K562 (cell line): ENCODE results near the gene AAK1. TPM values are rescaled to one million over a fixed set of nuclear protein-coding genes. Genes with fewer than 3 reads are reported as not detected.

Source experiments
- OTX1 ChIP-seq: fragments of 450-650 bp; formaldehyde crosslinking; IDR thresholded peaks from 2 replicates; pipeline ENCODE4 v1.4.0; 2022; ENCODE audit warnings: mild to moderate bottlenecking
- TARDBP ChIP-seq: fragments of 450-650 bp; IDR thresholded peaks from 2 replicates; pipeline ENCODE4 v1.6.1; 2016
- ZC3H8 ChIP-seq: fragments of 450-650 bp; IDR thresholded peaks from 2 replicates; pipeline ENCODE4 v1.6.1; 2017
- ZNF431 ChIP-seq: sonication (generic); formaldehyde crosslinking; IDR thresholded peaks from 2 replicates; pipeline ENCODE4 v1.8.0; 2022; ENCODE audit warnings: mild to moderate bottlenecking, missing genetic modification reagents
- polyA plus RNA-seq, 8 experiments: library from polyadenylated mRNA; depleted of rRNA in 4 of 8; stranded (reverse) in 5 of 8; unstranded in 3 of 8; fragments of >200 nt; fragmentation: Nextera tagmentation in 2 of 8; fragmentation: Illumina TruSeq in 1 of 8; extraction: Ambion mirVana in 2 of 8; extraction: Trizol in 1 of 8; gene quantifications; 2 replicates each; pipeline versions ENCODE4 v1.2.1 to v1.2.3, GENCODE V29; 2011 to 2014; ENCODE audit warnings: inconsistent platforms in 1 of 8, missing spikeins in 1 of 8
- total RNA-seq, 7 experiments: library from RNA; depleted of rRNA in 6 of 7; stranded (reverse); fragments of >200 nt in 6 of 7; fragmentation: Illumina TruSeq in 2 of 7; extraction: Trizol in 2 of 7; gene quantifications; 2 replicates each; pipeline versions ENCODE4 v1.2.1 to v1.2.3, GENCODE V29; 2011 to 2021; ENCODE audit warnings: low replicate concordance in 1 of 7
- TF ChIP-seq, protein P1 (sequence below): fragments of 250-450 bp; sonication (Bioruptor Pico); IDR thresholded peaks from 2 replicates; pipeline ENCODE4 v1.5.0; 2020; ENCODE audit warnings: mild to moderate bottlenecking
- TF ChIP-seq, protein P2 (sequence below): sonication (generic); formaldehyde crosslinking; IDR thresholded peaks from 2 replicates; pipeline ENCODE4 v1.8.0; 2023; ENCODE audit warnings: mild to moderate bottlenecking, missing genetic modification reagents

Gene AAK1
- total and polyA plus RNA-seq, 9 of the 15 experiments (the other 6 are each of a cell fraction or from before 2014, with no cell fraction given): 0.89 to 17.1 (median 6.0) TPM

DNA sequence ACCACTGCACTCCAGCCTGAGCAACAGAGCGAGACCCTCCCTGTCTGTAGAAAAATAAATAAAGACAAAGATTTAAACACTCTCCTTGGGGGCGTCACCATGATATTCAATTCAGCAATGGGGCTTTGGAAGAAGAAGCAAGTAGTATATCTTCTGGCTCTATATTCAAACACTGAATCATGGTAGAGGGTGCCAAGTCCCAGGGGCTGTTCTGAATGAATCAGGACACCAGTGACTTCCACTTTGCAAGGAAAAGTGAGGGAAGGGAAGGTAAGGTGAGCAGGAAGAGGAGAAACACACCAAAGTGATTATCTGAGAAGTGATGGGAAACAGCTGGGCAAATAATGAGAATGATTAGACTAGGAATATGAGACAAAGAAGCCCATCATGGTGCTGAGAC, 80.5 kb downstream of the AAK1 start (continued):
- TF ChIP-seq, protein P1, sequence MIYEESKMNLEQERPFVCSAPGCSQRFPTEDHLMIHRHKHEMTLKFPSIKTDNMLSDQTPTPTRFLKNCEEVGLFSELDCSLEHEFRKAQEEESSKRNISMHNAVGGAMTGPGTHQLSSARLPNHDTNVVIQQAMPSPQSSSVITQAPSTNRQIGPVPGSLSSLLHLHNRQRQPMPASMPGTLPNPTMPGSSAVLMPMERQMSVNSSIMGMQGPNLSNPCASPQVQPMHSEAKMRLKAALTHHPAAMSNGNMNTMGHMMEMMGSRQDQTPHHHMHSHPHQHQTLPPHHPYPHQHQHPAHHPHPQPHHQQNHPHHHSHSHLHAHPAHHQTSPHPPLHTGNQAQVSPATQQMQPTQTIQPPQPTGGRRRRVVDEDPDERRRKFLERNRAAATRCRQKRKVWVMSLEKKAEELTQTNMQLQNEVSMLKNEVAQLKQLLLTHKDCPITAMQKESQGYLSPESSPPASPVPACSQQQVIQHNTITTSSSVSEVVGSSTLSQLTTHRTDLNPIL: no peak
- TF ChIP-seq ZC3H8 (no peak), ZNF431 (CRISPR knock-in tag) (no peak), OTX1 (CRISPR knock-in tag) (no peak), TARDBP (no peak)
- TF ChIP-seq, protein P2, sequence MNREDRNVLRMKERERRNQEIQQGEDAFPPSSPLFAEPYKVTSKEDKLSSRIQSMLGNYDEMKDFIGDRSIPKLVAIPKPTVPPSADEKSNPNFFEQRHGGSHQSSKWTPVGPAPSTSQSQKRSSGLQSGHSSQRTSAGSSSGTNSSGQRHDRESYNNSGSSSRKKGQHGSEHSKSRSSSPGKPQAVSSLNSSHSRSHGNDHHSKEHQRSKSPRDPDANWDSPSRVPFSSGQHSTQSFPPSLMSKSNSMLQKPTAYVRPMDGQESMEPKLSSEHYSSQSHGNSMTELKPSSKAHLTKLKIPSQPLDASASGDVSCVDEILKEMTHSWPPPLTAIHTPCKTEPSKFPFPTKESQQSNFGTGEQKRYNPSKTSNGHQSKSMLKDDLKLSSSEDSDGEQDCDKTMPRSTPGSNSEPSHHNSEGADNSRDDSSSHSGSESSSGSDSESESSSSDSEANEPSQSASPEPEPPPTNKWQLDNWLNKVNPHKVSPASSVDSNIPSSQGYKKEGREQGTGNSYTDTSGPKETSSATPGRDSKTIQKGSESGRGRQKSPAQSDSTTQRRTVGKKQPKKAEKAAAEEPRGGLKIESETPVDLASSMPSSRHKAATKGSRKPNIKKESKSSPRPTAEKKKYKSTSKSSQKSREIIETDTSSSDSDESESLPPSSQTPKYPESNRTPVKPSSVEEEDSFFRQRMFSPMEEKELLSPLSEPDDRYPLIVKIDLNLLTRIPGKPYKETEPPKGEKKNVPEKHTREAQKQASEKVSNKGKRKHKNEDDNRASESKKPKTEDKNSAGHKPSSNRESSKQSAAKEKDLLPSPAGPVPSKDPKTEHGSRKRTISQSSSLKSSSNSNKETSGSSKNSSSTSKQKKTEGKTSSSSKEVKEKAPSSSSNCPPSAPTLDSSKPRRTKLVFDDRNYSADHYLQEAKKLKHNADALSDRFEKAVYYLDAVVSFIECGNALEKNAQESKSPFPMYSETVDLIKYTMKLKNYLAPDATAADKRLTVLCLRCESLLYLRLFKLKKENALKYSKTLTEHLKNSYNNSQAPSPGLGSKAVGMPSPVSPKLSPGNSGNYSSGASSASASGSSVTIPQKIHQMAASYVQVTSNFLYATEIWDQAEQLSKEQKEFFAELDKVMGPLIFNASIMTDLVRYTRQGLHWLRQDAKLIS (CRISPR knock-in tag): no peak
